Measurements from ENCODE around the gene TSEN2. TPM values are rescaled to one million over a fixed set of nuclear protein-coding genes. Genes with fewer than 3 reads are reported as not detected.
A peak's percentile ranks its signal among the peaks of the same experiment; 100 is the strongest.

The TSEN2 gene
- 30.5 and 39.3 TPM in 2 replicates for total RNA-seq

- H3K9me3 Mint-ChIP-seq: no peaks in the 10 kb centered on the region
- intact Hi-C loops (cut with micrococcal nuclease): loop anchor here (1.0 to 10.0 kb wide), 6 partner anchors 73 to 1690 kb away; partner anchors contain the start of genes LSM3, MKRN2, PPARG and RAF1
- H3K27ac Mint-ChIP-seq: peak within 1 kb of the TSS; percentile 97
- peak; percentile 99 for DNase-seq
- H3K27me3 Mint-ChIP-seq: no peaks in the 10 kb centered on the region
- peaks cover 2% of the 10 kb centered on the region for H3K36me3 Mint-ChIP-seq (ENCODE audit: low read depth)
- peak within 1 kb of the TSS; percentile 94 for H3K4me3 Mint-ChIP-seq
- peaks cover 25% of the 10 kb centered on the region for H3K4me1 Mint-ChIP-seq
These were observed at the start of gene TSEN2 for GRCh38 chr3:12484198-12484982. TSS of gene TSEN2 (plus strand) at chr3:12484480. CDS start at chr3:12489801, 5,321 bp downstream.

GRCh38 chr3:12436514-12437220, 47.6 kb upstream of the TSEN2 start:
- intact Hi-C loops (cut with micrococcal nuclease): no loop called here
- no peak overlapping the region for H3K27ac Mint-ChIP-seq
- peaks cover 11% of the 10 kb centered on the region for H3K27me3 Mint-ChIP-seq
- H3K9me3 Mint-ChIP-seq: no peaks in the 10 kb centered on the region
- H3K36me3 Mint-ChIP-seq (ENCODE audit: low read depth): no peaks in the 10 kb centered on the region
- DNase-seq: no peak
- H3K4me1 Mint-ChIP-seq: no peaks in the 10 kb centered on the region
- no peak overlapping the region for H3K4me3 Mint-ChIP-seq

GRCh38 chr3:12437221-12437605, 47.1 kb upstream of the TSEN2 start:
- intact Hi-C loops (cut with micrococcal nuclease): no loop called here
- H3K27ac Mint-ChIP-seq: no peak overlapping the region
- no peak overlapping the region for H3K4me3 Mint-ChIP-seq
- DNase-seq: no peak
- no peaks in the 10 kb centered on the region for H3K36me3 Mint-ChIP-seq (ENCODE audit: low read depth)
- H3K4me1 Mint-ChIP-seq: no peaks in the 10 kb centered on the region
- H3K27me3 Mint-ChIP-seq: peaks cover 11% of the 10 kb centered on the region
- H3K9me3 Mint-ChIP-seq: no peaks in the 10 kb centered on the region

- Mint-ChIP-seq H3K27ac (no peak overlapping the region), H3K36me3 (ENCODE audit: low read depth) (no peaks in the 10 kb centered on the region), H3K27me3 (peaks cover 11% of the 10 kb centered on the region), H3K4me3 (no peak overlapping the region), H3K4me1 (no peaks in the 10 kb centered on the region), H3K9me3 (no peaks in the 10 kb centered on the region)
- intact Hi-C loops (cut with micrococcal nuclease): no loop called here
- no peak for DNase-seq
These were observed 46.4 kb upstream of the TSEN2 start for GRCh38 chr3:12437861-12438260.

- intact Hi-C loops (cut with micrococcal nuclease): no loop called here
- Mint-ChIP-seq H3K9me3 (no peaks in the 10 kb centered on the region), H3K27ac (no peak overlapping the region)
These were observed 46.0 kb upstream of the TSEN2 start for GRCh38 chr3:12438318-12438717.

GRCh38 chr3:12439161-12439940, 44.9 kb upstream of the TSEN2 start:
- Mint-ChIP-seq H3K27me3 (peaks cover 11% of the 10 kb centered on the region), H3K27ac (no peak overlapping the region), H3K9me3 (no peaks in the 10 kb centered on the region), H3K4me3 (no peak overlapping the region), H3K4me1 (no peaks in the 10 kb centered on the region), H3K36me3 (ENCODE audit: low read depth) (no peaks in the 10 kb centered on the region)
- DNase-seq: no peak
- intact Hi-C loops (cut with micrococcal nuclease): no loop called here

More at GRCh38 chr3:12438318-12438717, 46.0 kb upstream of the TSEN2 start:
- Mint-ChIP-seq H3K4me3 (no peak overlapping the region), H3K4me1 (no peaks in the 10 kb centered on the region), H3K27me3 (peaks cover 11% of the 10 kb centered on the region), H3K36me3 (ENCODE audit: low read depth) (no peaks in the 10 kb centered on the region)
- no peak for DNase-seq

GRCh38 chr3:12440927-12441714, 43.2 kb upstream of the TSEN2 start:
- H3K27me3 Mint-ChIP-seq: peaks cover 6% of the 10 kb centered on the region

GRCh38 chr3:12442654-12443501, 41.4 kb upstream of the TSEN2 start:
- H3K27ac Mint-ChIP-seq: no peak overlapping the region
- H3K27me3 Mint-ChIP-seq: no peaks in the 10 kb centered on the region
- no peak overlapping the region for H3K4me3 Mint-ChIP-seq
- intact Hi-C loops (cut with micrococcal nuclease): no loop called here
- H3K9me3 Mint-ChIP-seq: no peaks in the 10 kb centered on the region
- H3K36me3 Mint-ChIP-seq (ENCODE audit: low read depth): no peaks in the 10 kb centered on the region
- DNase-seq: no peak
- no peaks in the 10 kb centered on the region for H3K4me1 Mint-ChIP-seq

More at GRCh38 chr3:12440927-12441714, 43.2 kb upstream of the TSEN2 start:
- Mint-ChIP-seq H3K27ac (no peak overlapping the region), H3K4me1 (no peaks in the 10 kb centered on the region), H3K36me3 (ENCODE audit: low read depth) (no peaks in the 10 kb centered on the region), H3K9me3 (no peaks in the 10 kb centered on the region), H3K4me3 (no peak overlapping the region)
- intact Hi-C loops (cut with micrococcal nuclease): no loop called here
- no peak for DNase-seq

- no peak overlapping the region for H3K4me3 Mint-ChIP-seq
- H3K27me3 Mint-ChIP-seq: no peaks in the 10 kb centered on the region
- no peak for DNase-seq
- H3K27ac Mint-ChIP-seq: no peak overlapping the region
- H3K4me1 Mint-ChIP-seq: no peaks in the 10 kb centered on the region
- H3K9me3 Mint-ChIP-seq: no peaks in the 10 kb centered on the region
- H3K36me3 Mint-ChIP-seq (ENCODE audit: low read depth): no peaks in the 10 kb centered on the region
- intact Hi-C loops (cut with micrococcal nuclease): no loop called here
These were observed 40.3 kb upstream of the TSEN2 start for GRCh38 chr3:12443781-12444522.

- H3K27ac Mint-ChIP-seq: no peak overlapping the region
- no peaks in the 10 kb centered on the region for H3K9me3 Mint-ChIP-seq
- intact Hi-C loops (cut with micrococcal nuclease): no loop called here
- no peak for DNase-seq
- H3K27me3 Mint-ChIP-seq: no peaks in the 10 kb centered on the region
- H3K36me3 Mint-ChIP-seq (ENCODE audit: low read depth): no peaks in the 10 kb centered on the region
- no peak overlapping the region for H3K4me3 Mint-ChIP-seq
- no peaks in the 10 kb centered on the region for H3K4me1 Mint-ChIP-seq
These were observed 39.5 kb upstream of the TSEN2 start for GRCh38 chr3:12444582-12445471.

- no peak for DNase-seq
- H3K9me3 Mint-ChIP-seq: no peaks in the 10 kb centered on the region
- intact Hi-C loops (cut with micrococcal nuclease): no loop called here
- no peaks in the 10 kb centered on the region for H3K36me3 Mint-ChIP-seq (ENCODE audit: low read depth)
- no peaks in the 10 kb centered on the region for H3K27me3 Mint-ChIP-seq
- no peak overlapping the region for H3K27ac Mint-ChIP-seq
- H3K4me3 Mint-ChIP-seq: no peak overlapping the region
- no peaks in the 10 kb centered on the region for H3K4me1 Mint-ChIP-seq
These were observed 38.6 kb upstream of the TSEN2 start for GRCh38 chr3:12445523-12446240.

All from activated CD4-positive, alpha-beta T cell treated with anti-CD3 and anti-CD28 coated beads, Interleukin-2, amount 10 ng/mL, durations not matched to agents 24 days and 14 days (primary cell).